IMR-90 (cell line): ENCODE data around the gene PAWR. TPM values are rescaled to one million over a fixed set of nuclear protein-coding genes. Genes with fewer than 3 reads are reported as not detected.

ENCODE experiments used
- ATAC-seq: fragments of 200-7000 bp; cut with Tn5 transposase; 2 replicates; pipeline ENCODE4 v1.9.1; 2020; ENCODE audit warnings: low read depth, mild to moderate bottlenecking, moderate library complexity
- BruUV-seq: library from RNA; stranded (reverse); fragments of 400-500 nt; replicated peaks from 2 replicates; lab custom pipeline; 2021; lab: Mats Ljungman, UMichigan
- CTCF ChIA-PET: fragments of 300-600 bp; formaldehyde crosslinking; extraction: SDS; loops from one replicate; lab custom pipeline; 2021; ENCODE audit warnings: antibody characterized with exemption; lab: Yijun Ruan, JAX
- POLR2A ChIA-PET: fragments of 300-600 bp; sonication (Branson Sonifier 250); formaldehyde crosslinking; loops from one replicate; lab custom pipeline; 2022; ENCODE audit warnings: antibody characterized with exemption; ENCODE audit not compliant: unreplicated experiment; lab: Charles Lee
- DNase-seq: peaks from one replicate; pipeline ENCODE4 v3.0.0; 2013
- H2AFZ ChIP-seq: replicated peaks from 2 replicates; pipeline ENCODE3; 2013; ENCODE audit warnings: low read length, mild to moderate bottlenecking; ENCODE audit not compliant: poor library complexity
- H2AK5ac ChIP-seq: 2 replicates; pipeline ENCODE4 v1.6.1; 2013; ENCODE audit warnings: low read depth, low read length, inconsistent platforms
- H2AK9ac ChIP-seq: replicated peaks from 2 replicates; pipeline ENCODE3; 2013; ENCODE audit warnings: mild to moderate bottlenecking, low read depth, low read length, moderate library complexity; ENCODE audit not compliant: poor library complexity
- H2BK120ac ChIP-seq: 2 replicates; pipeline ENCODE4 v1.6.1; 2013; ENCODE audit warnings: low read depth, low read length, inconsistent platforms
- H2BK15ac ChIP-seq: 3 replicates; pipeline ENCODE4 v1.6.1; 2013; ENCODE audit warnings: low read depth, low read length, inconsistent platforms
- H2BK20ac ChIP-seq: 2 replicates; pipeline ENCODE4 v1.6.1; 2013; ENCODE audit warnings: low read depth, mild to moderate bottlenecking, inconsistent platforms, low read length, moderate library complexity
- H2BK5ac ChIP-seq: 2 replicates; pipeline ENCODE4 v1.6.1; 2013; ENCODE audit warnings: mild to moderate bottlenecking, low read depth, low read length, inconsistent platforms; ENCODE audit not compliant: poor library complexity, severe bottlenecking
- H3K14ac ChIP-seq: replicated peaks from 2 replicates; pipeline ENCODE4 v1.6.1; 2013; ENCODE audit warnings: low read depth, low read length, inconsistent platforms
- H3K18ac ChIP-seq: 2 replicates; pipeline ENCODE4 v1.6.1; 2013; ENCODE audit warnings: low read depth, low read length, control low read depth
- H3K23ac ChIP-seq: 2 replicates; pipeline ENCODE4 v1.6.1; 2013; ENCODE audit warnings: low read depth, low read length, inconsistent platforms
- H3K27ac ChIP-seq: 2 replicates; pipeline ENCODE4 v1.5.1; 2013; ENCODE audit warnings: mild to moderate bottlenecking, control low read depth, low read length; ENCODE audit not compliant: insufficient read depth
- H3K27me3 ChIP-seq: 2 replicates; pipeline ENCODE4 v1.6.1; 2013; ENCODE audit warnings: low read length; ENCODE audit not compliant: control insufficient read depth, insufficient read depth
- H3K36me3 ChIP-seq: 2 replicates; pipeline ENCODE4 v1.6.1; 2013; ENCODE audit warnings: low read length, mixed read lengths; ENCODE audit not compliant: control insufficient read depth, insufficient read depth
- H3K4ac ChIP-seq: 2 replicates; pipeline ENCODE4 v1.6.1; 2013; ENCODE audit warnings: low read depth, low read length, inconsistent platforms
- H3K4me1 ChIP-seq: 2 replicates; pipeline ENCODE4 v1.6.1; 2013; ENCODE audit warnings: low read length, mixed read lengths; ENCODE audit not compliant: control insufficient read depth, insufficient read depth
- H3K4me2 ChIP-seq: 2 replicates; pipeline ENCODE4 v1.6.1; 2013; ENCODE audit warnings: low read depth, mild to moderate bottlenecking, control low read depth, low read length, moderate library complexity
- H3K4me3 ChIP-seq: 2 replicates; pipeline ENCODE4 v1.5.1; 2013; ENCODE audit warnings: low read depth, mild to moderate bottlenecking, control low read depth, low read length, moderate library complexity; ENCODE audit not compliant: insufficient read depth
- H3K56ac ChIP-seq: 2 replicates; pipeline ENCODE4 v1.6.1; 2013; ENCODE audit warnings: low read length, inconsistent platforms; ENCODE audit not compliant: insufficient read depth; ENCODE audit errors: extremely low read depth
- H3K79me1 ChIP-seq, 2 experiments: 2 replicates each; pipeline ENCODE4 v1.6.1; 2013; ENCODE audit warnings: low read length in 2 of 2, inconsistent platforms in 1 of 2, low read depth in 1 of 2
- H3K9ac ChIP-seq: 2 replicates; pipeline ENCODE4 v1.6.1; 2013; ENCODE audit warnings: low read depth, low read length, control low read depth
- H3K9me1 ChIP-seq: 2 replicates; pipeline ENCODE4 v1.6.1; 2013; ENCODE audit warnings: low read length, inconsistent platforms; ENCODE audit not compliant: insufficient read depth
- H3K9me3 ChIP-seq: 2 replicates; pipeline ENCODE4 v1.6.1; 2013; ENCODE audit warnings: low read length; ENCODE audit not compliant: control insufficient read depth, insufficient read depth
- H4K20me1 ChIP-seq: 2 replicates; pipeline ENCODE4 v1.6.1; 2013; ENCODE audit warnings: low read length, inconsistent platforms; ENCODE audit not compliant: insufficient read depth
- H4K5ac ChIP-seq: 2 replicates; pipeline ENCODE4 v1.6.1; 2013; ENCODE audit warnings: mild to moderate bottlenecking, low read depth, low read length, control low read depth
- H4K8ac ChIP-seq, 2 experiments: 2 replicates each; pipeline ENCODE4 v1.6.1; 2013; ENCODE audit warnings: low read depth in 2 of 2, low read length in 2 of 2, control low read depth in 1 of 2, inconsistent platforms in 1 of 2
- H4K91ac ChIP-seq: 2 replicates; pipeline ENCODE4 v1.6.1; 2013; ENCODE audit warnings: low read depth, low read length, inconsistent platforms; ENCODE audit not compliant: insufficient read depth
- BHLHE40 ChIP-seq: fragments of 150-350 bp; IDR thresholded peaks from 2 replicates; pipeline ENCODE4 v1.6.1; 2016; ENCODE audit warnings: mild to moderate bottlenecking, low read depth, low read length
- CEBPB ChIP-seq: IDR thresholded peaks from 2 replicates; pipeline ENCODE4 v1.6.1; 2012; ENCODE audit warnings: low read depth, low read length, improper control_type of control experiment
- CHD1 ChIP-seq: IDR thresholded peaks from 2 replicates; pipeline ENCODE4 v1.6.1; 2012; ENCODE audit warnings: low read depth, low read length, improper control_type of control experiment
- ELK1 ChIP-seq: fragments of 150-350 bp; IDR thresholded peaks from 2 replicates; pipeline ENCODE4 v1.6.1; 2016; ENCODE audit warnings: low read depth, mild to moderate bottlenecking, low read length, moderate library complexity, borderline replicate concordance
- FOS ChIP-seq: fragments of 150-350 bp; IDR thresholded peaks from 2 replicates; pipeline ENCODE4 v1.6.1; 2016; ENCODE audit warnings: low read depth, low read length
- MAFK ChIP-seq: IDR thresholded peaks from 2 replicates; pipeline ENCODE4 v1.6.1; 2012; ENCODE audit warnings: low read depth, low read length, improper control_type of control experiment
- MAZ ChIP-seq: IDR thresholded peaks from 2 replicates; pipeline ENCODE4 v1.6.1; 2012; ENCODE audit warnings: low read depth, mild to moderate bottlenecking, low read length, improper control_type of control experiment, moderate library complexity, borderline replicate concordance
- MXI1 ChIP-seq: IDR thresholded peaks from 2 replicates; pipeline ENCODE4 v1.6.1; 2012; ENCODE audit warnings: low read depth, mild to moderate bottlenecking, low read length, moderate library complexity, borderline replicate concordance
- NFE2L2 ChIP-seq: fragments of 150-350 bp; IDR thresholded peaks from 2 replicates; pipeline ENCODE4 v1.6.1; 2016; ENCODE audit warnings: low read depth, mild to moderate bottlenecking, low read length
- POLR2A ChIP-seq: IDR thresholded peaks from 2 replicates; pipeline ENCODE4 v1.6.1; 2012; ENCODE audit warnings: mild to moderate bottlenecking, low read depth, low read length
- RAD21 ChIP-seq: IDR thresholded peaks from 2 replicates; pipeline ENCODE4 v1.6.1; 2012; ENCODE audit warnings: low read length, improper control_type of control experiment
- RCOR1 ChIP-seq: IDR thresholded peaks from 2 replicates; pipeline ENCODE4 v1.6.1; 2012; ENCODE audit warnings: mild to moderate bottlenecking, low read length, improper control_type of control experiment; ENCODE audit not compliant: insufficient replicate concordance
- RFX5 ChIP-seq: IDR thresholded peaks from 2 replicates; pipeline ENCODE4 v1.8.0; 2012; ENCODE audit warnings: low read depth, mild to moderate bottlenecking, low read length, moderate library complexity
- SMC3 ChIP-seq: fragments of 150-350 bp; IDR thresholded peaks from 2 replicates; pipeline ENCODE4 v1.6.1; 2016; ENCODE audit warnings: low read depth, mild to moderate bottlenecking, antibody characterized with exemption, low read length, moderate library complexity
- USF2 ChIP-seq: fragments of 150-350 bp; IDR thresholded peaks from 2 replicates; pipeline ENCODE4 v1.6.1; 2017; ENCODE audit warnings: mild to moderate bottlenecking, antibody characterized with exemption, low read length, low read depth
- WGBS, 2 experiments: methylation state at CpG; one replicate each; pipeline versions ENCODE4 v1.1.5 to v1.1.7; 2013; ENCODE audit warnings: missing lambda C conversion rate in 2 of 2; ENCODE audit not compliant: insufficient read length in 1 of 2; ENCODE audit errors: extremely low coverage in 2 of 2; 5-methylcytosine and 5-hydroxymethylcytosine counted together
- dilution Hi-C: fragments of 300-500 bp; cut with HindIII; formaldehyde crosslinking; loops from one replicate; pipeline ENCODE4 v1.14.3; 2018; ENCODE audit warnings: low sequenced_read_pairs; ENCODE audit not compliant: unreplicated experiment
- in situ Hi-C: fragments of 300-500 bp; cut with MboI; formaldehyde crosslinking; loops from 3 replicates; pipeline ENCODE4 v1.14.3; 2019; ENCODE audit warnings: low sequenced_read_pairs, inconsistent platforms, mixed read lengths
- intact Hi-C: fragments of 100-400 bp; cut with micrococcal nuclease; formaldehyde crosslinking; loops from 2 replicates; pipeline ENCODE4 v1.10.0; 2022
- polyA plus RNA-seq, 3 experiments: library from polyadenylated mRNA; depleted of rRNA; stranded (reverse); fragments of >200 nt; gene quantifications; 2 replicates each; pipeline ENCODE4 v1.2.3, GENCODE V29; 2012; ENCODE audit warnings: low replicate concordance in 1 of 3
- total RNA-seq: library from RNA; depleted of rRNA; stranded (reverse); fragments of >200 nt; gene quantifications from 2 replicates; pipeline ENCODE4 v1.2.3, GENCODE V29; 2012
- TF ChIP-seq, protein P1 (sequence below): conservative IDR thresholded peaks from 2 replicates; pipeline ENCODE4 v1.5.1; 2012; ENCODE audit warnings: mild to moderate bottlenecking, low read depth, low read length, improper control_type of control experiment

PAWR gene
- total and polyA plus RNA-seq, 2 of the 4 experiments (the other 2 are of a cell fraction), result 13.2 to 13.6 TPM

- no peak overlapping the region for H4K91ac ChIP-seq
- ChIA-PET POLR2A (interaction anchor here (1.0 kb wide), 1 partner anchor 122 kb away, joined by 3 read pairs; no protein-coding TSS in a partner anchor), CTCF (interaction anchor here (0.5 to 0.6 kb wide), 2 partner anchors 9 to 365 kb away, joined by 3 read pairs; no protein-coding TSS in a partner anchor)
- no TSS peak for BruUV-seq
- H3K4me3 ChIP-seq, result no peak overlapping the region
- peaks cover 2% of the 10 kb centered on the region for H3K9me3 ChIP-seq
- TF ChIP-seq BHLHE40, result no peak
- TF ChIP-seq MXI1, result no peak
- no peak for TF ChIP-seq FOS
- TF ChIP-seq RFX5, result no peak
- no peak for TF ChIP-seq USF2
- TF ChIP-seq CHD1, result no peak
- TF ChIP-seq MAFK, result no peak
- no peak for TF ChIP-seq POLR2A
- TF ChIP-seq CEBPB, result no peak
- no peak for TF ChIP-seq MAZ
- TF ChIP-seq ELK1, result no peak
- TF ChIP-seq, protein P1, sequence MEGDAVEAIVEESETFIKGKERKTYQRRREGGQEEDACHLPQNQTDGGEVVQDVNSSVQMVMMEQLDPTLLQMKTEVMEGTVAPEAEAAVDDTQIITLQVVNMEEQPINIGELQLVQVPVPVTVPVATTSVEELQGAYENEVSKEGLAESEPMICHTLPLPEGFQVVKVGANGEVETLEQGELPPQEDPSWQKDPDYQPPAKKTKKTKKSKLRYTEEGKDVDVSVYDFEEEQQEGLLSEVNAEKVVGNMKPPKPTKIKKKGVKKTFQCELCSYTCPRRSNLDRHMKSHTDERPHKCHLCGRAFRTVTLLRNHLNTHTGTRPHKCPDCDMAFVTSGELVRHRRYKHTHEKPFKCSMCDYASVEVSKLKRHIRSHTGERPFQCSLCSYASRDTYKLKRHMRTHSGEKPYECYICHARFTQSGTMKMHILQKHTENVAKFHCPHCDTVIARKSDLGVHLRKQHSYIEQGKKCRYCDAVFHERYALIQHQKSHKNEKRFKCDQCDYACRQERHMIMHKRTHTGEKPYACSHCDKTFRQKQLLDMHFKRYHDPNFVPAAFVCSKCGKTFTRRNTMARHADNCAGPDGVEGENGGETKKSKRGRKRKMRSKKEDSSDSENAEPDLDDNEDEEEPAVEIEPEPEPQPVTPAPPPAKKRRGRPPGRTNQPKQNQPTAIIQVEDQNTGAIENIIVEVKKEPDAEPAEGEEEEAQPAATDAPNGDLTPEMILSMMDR, result no peak
- TF ChIP-seq RCOR1, result no peak
- no peak for TF ChIP-seq RAD21
- no peak for TF ChIP-seq SMC3
- no peak for TF ChIP-seq NFE2L2
- peak overlapping the region; percentile 36; the same call in 1 of the 2 replicates for H2AK5ac ChIP-seq
- H2AK9ac ChIP-seq, result no peak overlapping the region
- H3K9ac ChIP-seq, result no peak overlapping the region
- no peak overlapping the region for H3K56ac ChIP-seq
- peak overlapping the region; percentile 3; the same call in 1 of the 3 replicates for H2BK15ac ChIP-seq
- H3K27me3 ChIP-seq, result no peaks in the 10 kb centered on the region
- no peak overlapping the region; a peak in 1 of 4 replicates for H4K8ac ChIP-seq
- no peak for ATAC-seq
- H3K4ac ChIP-seq, result no peak overlapping the region
- H3K79me1 ChIP-seq, result peaks cover 11% of the 10 kb centered on the region in 2 experiments; a peak in 2 of 4 replicates
- H3K9me1 ChIP-seq, result 0 out of 2 replicates have a peak, but pooled peaks cover 3% of the 10 kb centered on the region
- H4K5ac ChIP-seq, result no peak overlapping the region
- H3K14ac ChIP-seq, result peak overlapping the region; percentile 12; the same call in 1 of the 2 replicates
- DNase-seq, result no peak
- no peak overlapping the region for H3K27ac ChIP-seq
- intact Hi-C loops, result no loop called here
- no peaks in the 10 kb centered on the region for H4K20me1 ChIP-seq
- no peaks in the 10 kb centered on the region; the same call in 1 of the 2 replicates for H3K4me1 ChIP-seq
- H2BK5ac ChIP-seq, result no peak overlapping the region
- dilution Hi-C loops, result no loop called here
- in situ Hi-C loops, result no loop called here
- H2AFZ ChIP-seq, result no peak overlapping the region
- no peak overlapping the region; the same call in 1 of the 2 replicates for H2BK120ac ChIP-seq
- no peak overlapping the region for H3K18ac ChIP-seq
- H3K36me3 ChIP-seq, result peaks cover 1% of the 10 kb centered on the region; the same call in 1 of the 2 replicates
- no CpG with 5 or more reads among the region's 1 CpG for WGBS, 2 experiments
- H3K4me2 ChIP-seq, result no peak overlapping the region
- H2BK20ac ChIP-seq, result peak overlapping the region; percentile 31
- 0 out of 2 replicates have a peak overlapping the region, but pooled peaks have one; percentile 11 for H3K23ac ChIP-seq
Measured at GRCh38 chr12:79567175-79567563, 123.6 kb downstream of the PAWR start.
